ACC112 (cell line): ENCODE measurements around the gene IL20RA.

Experiments used
- H2AFZ ChIP-seq: fragments of 200-600 bp; sonication (generic); one replicate; pipeline ENCODE4 v1.6.0; 2017; ENCODE audit warnings: antibody characterized with exemption, low read length; ENCODE audit not compliant: unreplicated experiment
- H3K27ac ChIP-seq: fragments of 200-600 bp; sonication (generic); 2 replicates; pipeline ENCODE4 v1.5.1; 2014; ENCODE audit warnings: low read depth, mild to moderate bottlenecking, antibody characterized with exemption, low read length, moderate library complexity
- H3K27me3 ChIP-seq: fragments of 200-600 bp; sonication (generic); 2 replicates; pipeline ENCODE4 v1.6.1; 2014; ENCODE audit warnings: mild to moderate bottlenecking, antibody characterized with exemption, low read length, moderate library complexity, mixed read lengths; ENCODE audit not compliant: insufficient read depth
- H3K36me3 ChIP-seq: fragments of 200-600 bp; sonication (generic); 2 replicates; pipeline ENCODE4 v1.6.1; 2016; ENCODE audit warnings: mild to moderate bottlenecking, antibody characterized with exemption, low read length, moderate library complexity, mixed read lengths; ENCODE audit not compliant: insufficient read depth
- H3K4me1 ChIP-seq: fragments of 200-600 bp; sonication (generic); one replicate; pipeline ENCODE4 v1.6.1; 2016; ENCODE audit warnings: low read length, mixed read lengths; ENCODE audit not compliant: insufficient read depth, unreplicated experiment, control insufficient read depth
- H3K4me3 ChIP-seq: fragments of 200-600 bp; sonication (generic); 2 replicates; pipeline ENCODE4 v1.5.1; 2014; ENCODE audit warnings: mild to moderate bottlenecking, low read depth, low read length
- H3K79me2 ChIP-seq: fragments of 200-600 bp; sonication (generic); one replicate; pipeline ENCODE4 v1.6.0; 2016; ENCODE audit warnings: low read length; ENCODE audit not compliant: control insufficient read depth, unreplicated experiment, insufficient read depth

IL20RA gene

GRCh38 chr6:137005073-137005472 lies 39.7 kb downstream of the IL20RA start:
- Histone ChIP-seq H3K4me3 (no peak overlapping the region), H3K4me1 (peaks cover 7% of the 10 kb centered on the region), H2AFZ (no peak overlapping the region), H3K79me2 (no peaks in the 10 kb centered on the region), H3K36me3 (no peaks in the 10 kb centered on the region), H3K27ac (no peak overlapping the region), H3K27me3 (peaks cover 10% of the 10 kb centered on the region)

- no peak overlapping the region for H3K4me3 ChIP-seq
- no peaks in the 10 kb centered on the region for H3K79me2 ChIP-seq
- H3K27ac ChIP-seq, result no peak overlapping the region
- peaks cover 7% of the 10 kb centered on the region for H3K4me1 ChIP-seq
- H3K27me3 ChIP-seq, result 0 out of 2 replicates have a peak, but pooled peaks cover 2% of the 10 kb centered on the region
- no peaks in the 10 kb centered on the region for H3K36me3 ChIP-seq
- H2AFZ ChIP-seq, result no peak overlapping the region
These were observed 42.3 kb downstream of the IL20RA start for GRCh38 chr6:137002505-137002904.

- no peaks in the 10 kb centered on the region for H3K36me3 ChIP-seq
- H3K4me3 ChIP-seq, result no peak overlapping the region
- H3K27ac ChIP-seq, result no peak overlapping the region
- peaks cover 7% of the 10 kb centered on the region for H3K4me1 ChIP-seq
- no peaks in the 10 kb centered on the region for H3K79me2 ChIP-seq
- no peaks in the 10 kb centered on the region for H3K27me3 ChIP-seq
- H2AFZ ChIP-seq, result no peak overlapping the region
These were observed 42.8 kb downstream of the IL20RA start for GRCh38 chr6:137001977-137002302.

GRCh38 chr6:137001299-137001976 lies 43.3 kb downstream of the IL20RA start:
- Histone ChIP-seq H3K79me2 (no peaks in the 10 kb centered on the region), H3K27me3 (no peaks in the 10 kb centered on the region), H3K36me3 (no peaks in the 10 kb centered on the region), H3K27ac (no peak overlapping the region), H2AFZ (no peak overlapping the region), H3K4me1 (peaks cover 7% of the 10 kb centered on the region), H3K4me3 (no peak overlapping the region)

- Histone ChIP-seq H3K79me2 (no peaks in the 10 kb centered on the region), H3K36me3 (no peaks in the 10 kb centered on the region), H3K4me3 (no peak overlapping the region), H2AFZ (no peak overlapping the region), H3K27me3 (no peaks in the 10 kb centered on the region), H3K4me1 (peaks cover 10% of the 10 kb centered on the region), H3K27ac (no peak overlapping the region)
These were observed 43.9 kb downstream of the IL20RA start for GRCh38 chr6:137000825-137001224.

- Histone ChIP-seq H3K27me3 (peaks cover 22% of the 10 kb centered on the region), H3K27ac (no peak overlapping the region), H3K36me3 (no peaks in the 10 kb centered on the region), H3K4me3 (no peak overlapping the region), H3K79me2 (no peaks in the 10 kb centered on the region), H2AFZ (no peak overlapping the region), H3K4me1 (peaks cover 10% of the 10 kb centered on the region)
These were observed 49.2 kb downstream of the IL20RA start for GRCh38 chr6:136995521-136995920.

GRCh38 chr6:136994782-136995181 lies 50.0 kb downstream of the IL20RA start:
- H3K4me1 ChIP-seq, result peaks cover 10% of the 10 kb centered on the region
- no peak overlapping the region for H3K4me3 ChIP-seq
- H3K27ac ChIP-seq, result no peak overlapping the region
- H3K36me3 ChIP-seq, result no peaks in the 10 kb centered on the region
- H3K79me2 ChIP-seq, result no peaks in the 10 kb centered on the region
- H2AFZ ChIP-seq, result no peak overlapping the region
- H3K27me3 ChIP-seq, result peaks cover 29% of the 10 kb centered on the region

GRCh38 chr6:136992113-136992512 lies 52.7 kb downstream of the IL20RA start:
- no peak overlapping the region for H3K4me3 ChIP-seq
- H3K36me3 ChIP-seq, result no peaks in the 10 kb centered on the region
- no peak overlapping the region for H2AFZ ChIP-seq
- no peaks in the 10 kb centered on the region for H3K79me2 ChIP-seq
- H3K27me3 ChIP-seq, result peaks cover 55% of the 10 kb centered on the region
- H3K4me1 ChIP-seq, result peaks cover 12% of the 10 kb centered on the region
- H3K27ac ChIP-seq, result no peak overlapping the region

- no peak overlapping the region for H3K27ac ChIP-seq
- no peaks in the 10 kb centered on the region for H3K79me2 ChIP-seq
- H3K36me3 ChIP-seq, result no peaks in the 10 kb centered on the region
- peaks cover 12% of the 10 kb centered on the region for H3K4me1 ChIP-seq
- H2AFZ ChIP-seq, result no peak overlapping the region
- H3K4me3 ChIP-seq, result no peak overlapping the region
- H3K27me3 ChIP-seq, result peaks cover 56% of the 10 kb centered on the region
These were observed 53.1 kb downstream of the IL20RA start for GRCh38 chr6:136991646-136992045.

GRCh38 chr6:136990754-136991153 lies 54.0 kb downstream of the IL20RA start:
- Histone ChIP-seq H3K4me3 (no peak overlapping the region), H3K27ac (no peak overlapping the region), H3K79me2 (no peaks in the 10 kb centered on the region), H3K36me3 (no peaks in the 10 kb centered on the region), H3K4me1 (peaks cover 8% of the 10 kb centered on the region), H3K27me3 (peaks cover 59% of the 10 kb centered on the region), H2AFZ (no peak overlapping the region)

GRCh38 chr6:136990242-136990578 lies 54.6 kb downstream of the IL20RA start:
- H3K79me2 ChIP-seq, result no peaks in the 10 kb centered on the region
- peaks cover 59% of the 10 kb centered on the region for H3K27me3 ChIP-seq
- H2AFZ ChIP-seq, result no peak overlapping the region
- H3K4me3 ChIP-seq, result peak overlapping the region; percentile 62
- no peak overlapping the region for H3K27ac ChIP-seq
- no peaks in the 10 kb centered on the region for H3K36me3 ChIP-seq
- peaks cover 3% of the 10 kb centered on the region for H3K4me1 ChIP-seq
